Panc1 (cell line): Measurements from ENCODE around the gene TP53I11. TPM values are rescaled to one million over a fixed set of nuclear protein-coding genes. Genes with fewer than 3 reads are reported as not detected.

ENCODE experiments used
- ATAC-seq: fragments of 200-7000 bp; cut with Tn5 transposase; 2 replicates; pipeline ENCODE4 v1.9.1; 2020; ENCODE audit warnings: mild to moderate bottlenecking, moderate library complexity
- BruUV-seq: library from RNA; stranded (reverse); fragments of 400-500 nt; replicated peaks from 2 replicates; lab custom pipeline; 2021; lab: Mats Ljungman, UMichigan
- CTCF ChIA-PET: fragments of 300-600 bp; sonication (Branson Sonifier 250); formaldehyde crosslinking; loops from one replicate; lab custom pipeline; 2022; ENCODE audit warnings: antibody characterized with exemption; lab: Charles Lee
- POLR2A ChIA-PET: fragments of 300-600 bp; sonication (Branson Sonifier 250); formaldehyde crosslinking; loops from one replicate; lab custom pipeline; 2022; ENCODE audit warnings: antibody characterized with exemption; lab: Charles Lee
- DNase-seq: peaks from one replicate; pipeline ENCODE4 v3.0.0-alpha.2; 2010; ENCODE audit warnings: low read depth, low spot score
- H3K27ac ChIP-seq: 2 replicates; pipeline ENCODE4 v1.5.1; 2011; ENCODE audit warnings: mild to moderate bottlenecking, low read length, inconsistent platforms
- H3K27me3 ChIP-seq: fragments of 200-500 bp; sonication (Bioruptor generic); 2 replicates; pipeline ENCODE4 v1.6.0; 2014; ENCODE audit warnings: low read length, inconsistent platforms; ENCODE audit not compliant: control insufficient read depth, insufficient read depth
- H3K36me3 ChIP-seq: fragments of 200-500 bp; sonication (Bioruptor generic); 2 replicates; pipeline ENCODE4 v1.5.1; 2014; ENCODE audit warnings: inconsistent platforms, mild to moderate bottlenecking, low read length, moderate library complexity; ENCODE audit not compliant: control insufficient read depth, insufficient read depth
- H3K4me1 ChIP-seq: 2 replicates; pipeline ENCODE4 v1.5.1; 2011; ENCODE audit warnings: inconsistent platforms, mild to moderate bottlenecking, low read length, moderate library complexity; ENCODE audit not compliant: control insufficient read depth, insufficient read depth
- H3K4me3 ChIP-seq, 2 experiments: 2 replicates each; pipeline ENCODE4 v1.5.1; 2011 to 2012; ENCODE audit warnings: low read depth in 2 of 2, low read length in 2 of 2, mild to moderate bottlenecking in 2 of 2, inconsistent platforms in 1 of 2, moderate library complexity in 1 of 2
- H3K9me3 ChIP-seq: fragments of 200-500 bp; sonication (Bioruptor generic); 2 replicates; pipeline ENCODE4 v1.5.1; 2014; ENCODE audit warnings: low read depth, mild to moderate bottlenecking, inconsistent platforms, low read length, moderate library complexity; ENCODE audit not compliant: control insufficient read depth, insufficient read depth
- CTCF ChIP-seq: fragments of 450-650 bp; IDR thresholded peaks from 2 replicates; pipeline ENCODE4 v1.5.1; 2017; ENCODE audit warnings: mild to moderate bottlenecking
- POLR2AphosphoS5 ChIP-seq: IDR thresholded peaks from 2 replicates; pipeline ENCODE4 v1.6.1; 2012; ENCODE audit warnings: mild to moderate bottlenecking, low read depth, low read length, moderate library complexity
- REST ChIP-seq, 2 experiments: IDR thresholded peaks; 2 replicates each; pipeline ENCODE4 v1.6.1; 2011 to 2012; ENCODE audit warnings: low read depth in 2 of 2, control low read depth in 1 of 2, low read length in 1 of 2, mild to moderate bottlenecking in 1 of 2, moderate library complexity in 1 of 2; ENCODE audit not compliant: insufficient read depth in 1 of 2
- SIN3A ChIP-seq: IDR thresholded peaks from 2 replicates; pipeline ENCODE4 v1.6.1; 2012; ENCODE audit warnings: low read depth, mild to moderate bottlenecking, low read length, moderate library complexity, borderline replicate concordance; ENCODE audit not compliant: insufficient read depth
- TCF7L2 ChIP-seq: IDR thresholded peaks from 2 replicates; pipeline ENCODE4 v1.6.1; 2011; ENCODE audit warnings: mild to moderate bottlenecking, low read depth, low read length, inconsistent platforms
- in situ Hi-C: cut with HindIII; loops from 2 replicates; pipeline ENCODE4 v1.10.0; 2016; ENCODE audit warnings: low sequenced_read_pairs, low pct_unique_long_range_greater_than_20kb
- intact Hi-C: fragments of 100-400 bp; cut with micrococcal nuclease; formaldehyde crosslinking; loops from one replicate; pipeline ENCODE4 v1.10.0; 2022; ENCODE audit not compliant: unreplicated experiment
- total RNA-seq: library from RNA; stranded (reverse); gene quantifications from one replicate; pipeline ENCODE4 v1.2.1, GENCODE V29; 2021; ENCODE audit not compliant: unreplicated experiment

Gene TP53I11
- total RNA-seq, 1 experiment from 2014 or later = 132 TPM

- in situ Hi-C loops = no loop called here
These were observed 22.2 kb upstream of the TP53I11 start for GRCh38 chr11:44972746-44973435.

GRCh38 chr11:44971185-44971584 lies 20.5 kb upstream of the TP53I11 start:
- CTCF ChIA-PET = no interaction called here
- ATAC-seq = no peak
- Histone ChIP-seq H3K9me3 (no peaks in the 10 kb centered on the region), H3K4me3 (no peak overlapping the region), H3K4me1 (no peaks in the 10 kb centered on the region), H3K27me3 (no peaks in the 10 kb centered on the region), H3K36me3 (no peaks in the 10 kb centered on the region), H3K27ac (no peak overlapping the region)
- DNase-seq = no peak
- intact Hi-C loops = no loop called here
- POLR2A ChIA-PET = no interaction called here
- no TSS peak for BruUV-seq
- in situ Hi-C loops = no loop called here
- TF ChIP-seq POLR2AphosphoS5 = no peak
- no peak for TF ChIP-seq CTCF
- no peak for TF ChIP-seq REST (IDR thresholded peaks at IDR 0.05; ENCODE audit: insufficient read depth in 1 of 2, low read depth in 2 of 2, low read length in 1 of 2)

More at GRCh38 chr11:44972746-44973435, 22.2 kb upstream of the TP53I11 start:
- CTCF ChIA-PET = no interaction called here
- Histone ChIP-seq H3K27ac (no peak overlapping the region), H3K27me3 (no peaks in the 10 kb centered on the region), H3K4me3 (no peak overlapping the region), H3K36me3 (no peaks in the 10 kb centered on the region), H3K4me1 (peaks cover 17% of the 10 kb centered on the region), H3K9me3 (no peaks in the 10 kb centered on the region)
- no peak for DNase-seq
- ATAC-seq = no peak
- intact Hi-C loops = no loop called here
- POLR2A ChIA-PET = no interaction called here
- no peak for TF ChIP-seq POLR2AphosphoS5
- no peak for TF ChIP-seq TCF7L2
- no peak for TF ChIP-seq SIN3A
- TF ChIP-seq REST (IDR thresholded peaks at IDR 0.05; ENCODE audit: insufficient read depth in 1 of 2, low read depth in 2 of 2, low read length in 1 of 2) = no peak
- no peak for TF ChIP-seq CTCF
- BruUV-seq = no TSS peak
